H1 (cell line): Measurements from ENCODE around the gene LIMA1. TPM values are rescaled to one million over a fixed set of nuclear protein-coding genes. Genes with fewer than 3 reads are reported as not detected.

Experiments
- CTCF ChIA-PET: fragments of 300-600 bp; sonication (Branson Sonifier 250); formaldehyde crosslinking; loops from one replicate; lab custom pipeline; 2021; ENCODE audit not compliant: partially characterized antibody; lab: Charles Lee
- POLR2A ChIA-PET: fragments of 300-600 bp; sonication (Branson Sonifier 250); formaldehyde crosslinking; loops from one replicate; lab custom pipeline; 2021; ENCODE audit warnings: inconsistent platforms; ENCODE audit not compliant: partially characterized antibody; lab: Charles Lee
- DNase-seq, 2 experiments: peaks; one replicate each; pipeline versions ENCODE4 v3.0.0 to v3.0.0-alpha.2; 2010 to 2022; ENCODE audit warnings: low spot score in 2 of 2, low read depth in 1 of 2, mixed read lengths in 1 of 2
- FAIRE-seq: peaks from 2 replicates; lab custom pipeline; 2011; peaks lifted over from hg19 to GRCh38; lab: Jason Lieb, UNC
- H2AFZ ChIP-seq: 2 replicates; pipeline ENCODE4 v1.8.1; 2012; ENCODE audit warnings: low read length, inconsistent platforms
- H2AK5ac ChIP-seq: 2 replicates; pipeline ENCODE4 v1.6.1; 2013; ENCODE audit warnings: low read depth, low read length
- H2BK120ac ChIP-seq: replicated peaks from 2 replicates; pipeline ENCODE3; 2013; ENCODE audit warnings: low read depth, low read length, inconsistent platforms
- H2BK12ac ChIP-seq: 2 replicates; pipeline ENCODE4 v1.6.1; 2013; ENCODE audit warnings: low read depth, low read length
- H2BK15ac ChIP-seq: 2 replicates; pipeline ENCODE4 v1.6.1; 2013; ENCODE audit warnings: low read length
- H2BK20ac ChIP-seq: 2 replicates; pipeline ENCODE4 v1.6.1; 2013; ENCODE audit warnings: low read length
- H2BK5ac ChIP-seq: 2 replicates; pipeline ENCODE4 v1.6.1; 2013; ENCODE audit warnings: low read depth, low read length
- H3K14ac ChIP-seq: 2 replicates; pipeline ENCODE4 v1.6.1; 2013; ENCODE audit warnings: inconsistent platforms; ENCODE audit not compliant: insufficient read length
- H3K18ac ChIP-seq: 2 replicates; pipeline ENCODE4 v1.6.1; 2013; ENCODE audit warnings: low read length; ENCODE audit errors: extremely low read depth
- H3K23ac ChIP-seq: 2 replicates; pipeline ENCODE4 v1.6.1; 2013; ENCODE audit warnings: inconsistent platforms; ENCODE audit not compliant: insufficient read length
- H3K23me2 ChIP-seq: 2 replicates; pipeline ENCODE4 v1.6.1; 2013; ENCODE audit warnings: low read depth, low read length
- H3K27ac ChIP-seq: 2 replicates; pipeline ENCODE4 v1.6.1; 2011; ENCODE audit warnings: low read depth, low read length, inconsistent platforms
- H3K27me3 ChIP-seq, 4 experiments: replicated peaks in 1 of 4; 1 replicate in 1 of 4; 2 replicates in 3 of 4; pipeline versions ENCODE4 v1.6.1 to v1.8.1; 2011 to 2013; ENCODE audit warnings: low read length in 3 of 4, mild to moderate bottlenecking in 3 of 4, inconsistent platforms in 2 of 4, mixed read lengths in 2 of 4, moderate library complexity in 1 of 4; ENCODE audit not compliant: control insufficient read depth in 3 of 4, insufficient read depth in 3 of 4; ENCODE audit errors: extremely low read depth in 1 of 4
- H3K36me3 ChIP-seq, 4 experiments: 2 replicates each; pipeline versions ENCODE4 v1.6.1 to v1.8.1; 2011 to 2013; ENCODE audit warnings: mild to moderate bottlenecking in 4 of 4, low read length in 3 of 4, moderate library complexity in 2 of 4, control low read depth in 1 of 4, inconsistent platforms in 1 of 4; ENCODE audit not compliant: insufficient read depth in 4 of 4, control insufficient read depth in 2 of 4
- H3K4ac ChIP-seq: replicated peaks from 2 replicates; pipeline ENCODE3; 2013; ENCODE audit warnings: low read length, low read depth, mixed read lengths, inconsistent platforms; ENCODE audit not compliant: insufficient read length
- H3K4me1 ChIP-seq, 4 experiments: replicated peaks in 1 of 4; 1 replicate in 1 of 4; 2 replicates in 3 of 4; pipeline versions ENCODE4 v1.6.1 to v1.8.1; 2011 to 2013; ENCODE audit warnings: low read length in 3 of 4, inconsistent platforms in 2 of 4, mixed read lengths in 1 of 4; ENCODE audit not compliant: insufficient read depth in 4 of 4, control insufficient read depth in 3 of 4
- H3K4me2 ChIP-seq, 2 experiments: 2 replicates each; pipeline versions ENCODE4 v1.6.1 to v1.8.1; 2011 to 2013; ENCODE audit warnings: low read depth in 2 of 2, low read length in 2 of 2, control low read depth in 1 of 2, inconsistent platforms in 1 of 2, mild to moderate bottlenecking in 1 of 2; ENCODE audit not compliant: insufficient read depth in 1 of 2
- H3K4me3 ChIP-seq, 4 experiments: fragments of 200-600, 300-600 bp in 1 of 4; sonication (generic), shearing (Covaris generic), sonication (Bioruptor Twin) in 1 of 4; 2 replicates each; pipeline versions ENCODE4 v1.5.1 to v1.8.1; 2011 to 2016; ENCODE audit warnings: low read length in 4 of 4, low read depth in 3 of 4, control low read depth in 2 of 4, inconsistent platforms in 2 of 4, mild to moderate bottlenecking in 2 of 4, mixed read lengths in 1 of 4, moderate library complexity in 1 of 4; ENCODE audit not compliant: insufficient read depth in 2 of 4; ENCODE audit errors: extremely low read depth in 1 of 4
- H3K56ac ChIP-seq: replicated peaks from 2 replicates; pipeline ENCODE3; 2013; ENCODE audit warnings: low read depth, mild to moderate bottlenecking, mixed read lengths, low read length, inconsistent platforms; ENCODE audit not compliant: insufficient read length
- H3K79me1 ChIP-seq: 2 replicates; pipeline ENCODE4 v1.6.1; 2013; ENCODE audit warnings: low read depth, low read length, control low read depth
- H3K79me2 ChIP-seq, 2 experiments: 2 replicates each; pipeline versions ENCODE4 v1.6.1 to v1.8.1; 2012 to 2013; ENCODE audit warnings: low read length in 2 of 2, mild to moderate bottlenecking in 2 of 2, inconsistent platforms in 1 of 2; ENCODE audit not compliant: insufficient read depth in 2 of 2, control insufficient read depth in 1 of 2
- H3K9ac ChIP-seq, 4 experiments: replicated peaks in 1 of 4; 1 replicate in 1 of 4; 2 replicates in 3 of 4; pipeline versions ENCODE4 v1.6.1 to v1.8.1; 2011 to 2013; ENCODE audit warnings: low read depth in 3 of 4, low read length in 3 of 4, control low read depth in 2 of 4, mild to moderate bottlenecking in 2 of 4, moderate library complexity in 2 of 4, inconsistent platforms in 1 of 4; ENCODE audit errors: extremely low read depth in 1 of 4
- H3K9me3 ChIP-seq, 2 experiments: 2 replicates each; pipeline versions ENCODE4 v1.6.1 to v1.8.1; 2012 to 2013; ENCODE audit warnings: mild to moderate bottlenecking in 2 of 2, moderate library complexity in 2 of 2, control low read depth in 1 of 2, inconsistent platforms in 1 of 2, low read depth in 1 of 2, low read length in 1 of 2, mixed read lengths in 1 of 2; ENCODE audit not compliant: insufficient read depth in 2 of 2
- H4K20me1 ChIP-seq, 2 experiments: replicated peaks in 1 of 2; 2 replicates each; pipeline versions ENCODE3 to v1.8.1; 2011 to 2013; ENCODE audit warnings: inconsistent platforms in 2 of 2, low read length in 2 of 2, mild to moderate bottlenecking in 1 of 2; ENCODE audit not compliant: insufficient read depth in 2 of 2, control insufficient read depth in 1 of 2
- H4K5ac ChIP-seq: 2 replicates; pipeline ENCODE4 v1.6.1; 2013; ENCODE audit warnings: low read length, low read depth, mixed read lengths, inconsistent platforms; ENCODE audit not compliant: insufficient read length
- H4K8ac ChIP-seq: 2 replicates; pipeline ENCODE4 v1.8.0; 2013; ENCODE audit warnings: mild to moderate bottlenecking, moderate library complexity, low read length, inconsistent platforms; ENCODE audit not compliant: insufficient read depth; ENCODE audit errors: extremely low read depth
- H4K91ac ChIP-seq: replicated peaks from 2 replicates; pipeline ENCODE3; 2013; ENCODE audit warnings: low read length, mixed read lengths, inconsistent platforms; ENCODE audit not compliant: insufficient read length
- BCL11A ChIP-seq, 2 experiments: IDR thresholded peaks; one replicate each; pipeline ENCODE4 v1.6.1; 2011; ENCODE audit warnings: low read depth in 2 of 2, low read length in 2 of 2, mild to moderate bottlenecking in 2 of 2
- CBX8 ChIP-seq: fragments of 300-800, 300-1000 bp; sonication (generic); IDR thresholded peaks from 2 replicates; pipeline ENCODE4 v1.7.1; 2016; ENCODE audit warnings: low read depth, low read length, borderline replicate concordance
- FOSL1 ChIP-seq: IDR thresholded peaks from 2 replicates; pipeline ENCODE4 v1.6.1; 2011; ENCODE audit warnings: mild to moderate bottlenecking, low read depth, low read length, moderate library complexity; ENCODE audit not compliant: insufficient read depth
- GTF2F1 ChIP-seq: IDR thresholded peaks from 2 replicates; pipeline ENCODE4 v1.6.1; 2012; ENCODE audit warnings: low read depth, low read length, improper control_type of control experiment, borderline replicate concordance
- KDM4A ChIP-seq: IDR thresholded peaks from one replicate; pipeline ENCODE4 v1.7.1; 2012; ENCODE audit warnings: low read depth, mild to moderate bottlenecking, moderate library complexity, low read length, inconsistent platforms; ENCODE audit not compliant: severe bottlenecking
- RAD21 ChIP-seq, 2 experiments: IDR thresholded peaks in 1 of 2; conservative IDR thresholded peaks in 1 of 2; 2 replicates each; pipeline ENCODE4 v1.6.1; 2011; ENCODE audit warnings: low read depth in 2 of 2, low read length in 2 of 2, improper control_type of control experiment in 1 of 2, inconsistent platforms in 1 of 2, mild to moderate bottlenecking in 1 of 2, moderate library complexity in 1 of 2
- RNF2 ChIP-seq: fragments of 200-900, 300-1000 bp; sonication (generic); IDR thresholded peaks from 2 replicates; pipeline ENCODE4 v1.7.1; 2016; ENCODE audit warnings: borderline replicate concordance, low read depth, mild to moderate bottlenecking, antibody characterized with exemption, low read length; ENCODE audit not compliant: poor library complexity, severe bottlenecking; ENCODE audit errors: missing control alignments
- SIX5 ChIP-seq: IDR thresholded peaks from 2 replicates; pipeline ENCODE4 v1.6.1; 2011; ENCODE audit warnings: mild to moderate bottlenecking, low read depth, low read length
- SP4 ChIP-seq: IDR thresholded peaks from 2 replicates; pipeline ENCODE4 v1.6.1; 2012; ENCODE audit warnings: low read length, inconsistent platforms
- TAF7 ChIP-seq: optimal IDR thresholded peaks from 2 replicates; pipeline ENCODE3; 2011; ENCODE audit warnings: low read depth, mild to moderate bottlenecking, inconsistent platforms, low read length, moderate library complexity, borderline replicate concordance
- TBP ChIP-seq: IDR thresholded peaks from 2 replicates; pipeline ENCODE4 v1.6.1; 2011; ENCODE audit warnings: low read depth, low read length, improper control_type of control experiment
- YY1 ChIP-seq: IDR thresholded peaks from 2 replicates; pipeline ENCODE4 v1.6.1; 2011; ENCODE audit warnings: low read depth, mild to moderate bottlenecking, low read length
- WGBS, 2 experiments: shearing (Covaris generic) in 1 of 2; methylation state at CpG; one replicate each; pipeline versions ENCODE4 v1.1.6 to v1.1.7; 2013 to 2015; ENCODE audit warnings: low lambda C conversion rate in 2 of 2, mixed read lengths in 2 of 2, inconsistent platforms in 1 of 2, low coverage in 1 of 2, missing lambda C conversion rate in 1 of 2; ENCODE audit not compliant: insufficient replicate concordance in 2 of 2, insufficient coverage in 1 of 2, insufficient read length in 1 of 2; ENCODE audit errors: extremely low coverage in 1 of 2, missing lambda C conversion rate in 1 of 2; 5-methylcytosine and 5-hydroxymethylcytosine counted together
- polyA plus RNA-seq, 7 experiments: library from polyadenylated mRNA; depleted of rRNA in 3 of 7; stranded (reverse) in 5 of 7; unstranded in 2 of 7; fragments of >200 nt in 5 of 7; fragments of 200-250 nt in 2 of 7; gene quantifications; 1 replicate in 5 of 7; 2 replicates in 1 of 7; 4 replicates in 1 of 7; pipeline versions ENCODE4 v1.2.1 to v1.2.3, GENCODE V29; 2011 to 2013; ENCODE audit warnings: missing spikeins in 2 of 7, mixed read lengths in 2 of 7
- total RNA-seq: library from RNA; stranded (reverse); fragmentation: NEBNext Ultra II Directional; extraction: Animal tissue kit (Norgen Biotek cat#: 25700); gene quantifications from 2 replicates; pipeline ENCODE4 v1.2.1, GENCODE V29; 2021

Gene LIMA1
- total and polyA plus RNA-seq, 2 of the 8 experiments (the other 6 are each of a cell fraction or from before 2014, with no cell fraction given): 12.7 to 47.6 TPM

DNA sequence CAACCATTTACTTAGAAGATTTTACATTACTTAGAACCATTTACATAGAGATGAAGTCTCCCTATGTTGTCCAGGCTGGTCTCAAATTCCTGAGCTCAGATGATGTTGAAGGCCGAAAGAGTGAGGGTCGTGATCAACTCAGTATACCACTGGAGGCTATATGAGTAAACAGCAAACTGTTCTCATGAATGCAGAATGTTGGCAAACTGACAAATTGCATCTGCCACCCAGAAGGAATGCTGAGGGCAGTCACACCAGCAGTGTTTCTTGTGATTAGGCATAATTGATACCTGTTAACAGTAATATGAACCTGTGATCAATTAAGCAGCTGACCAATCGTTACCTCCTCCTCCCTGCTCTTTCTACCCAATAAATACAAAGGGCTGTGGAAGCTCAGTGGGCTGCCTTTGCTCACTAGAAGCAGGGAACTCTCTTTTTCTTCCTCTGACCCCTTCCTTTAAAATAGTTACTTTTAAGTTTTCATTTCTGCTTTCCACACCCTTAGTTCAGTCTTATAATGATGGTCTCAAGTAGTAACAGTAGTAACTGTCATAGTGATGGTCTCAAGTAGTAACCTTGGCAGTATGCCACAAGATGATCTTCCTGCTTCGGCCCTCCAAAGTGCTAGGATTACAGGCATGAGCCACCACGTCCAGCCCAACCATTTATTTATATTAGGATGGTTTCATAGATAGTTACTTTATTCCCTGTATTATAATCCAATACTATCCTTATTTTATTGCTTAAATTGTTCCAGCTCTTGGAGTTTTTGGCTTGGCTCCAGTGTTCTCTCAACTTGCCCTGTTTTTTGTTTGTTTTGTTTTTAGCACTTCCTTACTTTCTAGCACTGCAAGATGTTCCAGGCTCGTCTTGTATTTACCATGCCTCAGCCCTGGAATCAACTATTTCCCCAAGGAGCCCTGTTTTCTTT, 25.8 kb downstream of the LIMA1 start:
- Histone ChIP-seq H3K4me1 (no peaks in the 10 kb centered on the region), H3K14ac (no peak overlapping the region), H3K56ac (no peak overlapping the region), H2BK5ac (no peak overlapping the region), H2BK120ac (no peak overlapping the region), H2BK12ac (no peak overlapping the region), H3K18ac (no peak overlapping the region), H3K79me2 (no peaks in the 10 kb centered on the region), H3K23ac (no peak overlapping the region), H3K4me3 (no peak overlapping the region), H3K23me2 (no peaks in the 10 kb centered on the region), H3K27me3 (no peaks in the 10 kb centered on the region), H2BK20ac (no peak overlapping the region), H3K79me1 (no peaks in the 10 kb centered on the region), H3K27ac (no peak overlapping the region), H3K4me2 (no peak overlapping the region), H4K8ac (no peak overlapping the region), H4K20me1 (no peaks in the 10 kb centered on the region), H3K9me3 (no peaks in the 10 kb centered on the region), H2BK15ac (no peak overlapping the region), H3K36me3 (no peaks in the 10 kb centered on the region), H2AFZ (no peak overlapping the region), H4K91ac (no peak overlapping the region), H2AK5ac (no peak overlapping the region), H3K9ac (no peak overlapping the region), H4K5ac (no peak overlapping the region), H3K4ac (no peak overlapping the region)
- 86% methylated on average over 6 of the region's 6 CpGs; no CpG with 5 or more reads in 1 of the 2 experiments for WGBS, 2 experiments
- DNase-seq (no peak), FAIRE-seq (no peak)
- ChIA-PET CTCF (interaction anchor here (1.0 to 1.9 kb wide), 2 partner anchors 17 to 156 kb away, joined by 3 to 6 read pairs; no protein-coding TSS in a partner anchor), POLR2A (no interaction called here)
- TF ChIP-seq TAF7 (no peak), RAD21 (IDR thresholded peaks at IDR 0.05 in 1 of 2, conservative IDR thresholded peaks at IDR 0.05 in 1 of 2; ENCODE audit: low read depth in 2 of 2, low read length in 2 of 2) (no peak), RNF2 (no peak), CBX8 (no peak), YY1 (no peak), SP4 (no peak), FOSL1 (no peak), GTF2F1 (no peak), TBP (no peak), BCL11A (IDR thresholded peaks at IDR 0.05; ENCODE audit: low read depth in 2 of 2, low read length in 2 of 2) (no peak), SIX5 (no peak), KDM4A (no peak)
